ENCODE measurements around the gene COPS8.
A peak's percentile ranks its signal among the peaks of the same experiment; 100 is the strongest.

DNA sequence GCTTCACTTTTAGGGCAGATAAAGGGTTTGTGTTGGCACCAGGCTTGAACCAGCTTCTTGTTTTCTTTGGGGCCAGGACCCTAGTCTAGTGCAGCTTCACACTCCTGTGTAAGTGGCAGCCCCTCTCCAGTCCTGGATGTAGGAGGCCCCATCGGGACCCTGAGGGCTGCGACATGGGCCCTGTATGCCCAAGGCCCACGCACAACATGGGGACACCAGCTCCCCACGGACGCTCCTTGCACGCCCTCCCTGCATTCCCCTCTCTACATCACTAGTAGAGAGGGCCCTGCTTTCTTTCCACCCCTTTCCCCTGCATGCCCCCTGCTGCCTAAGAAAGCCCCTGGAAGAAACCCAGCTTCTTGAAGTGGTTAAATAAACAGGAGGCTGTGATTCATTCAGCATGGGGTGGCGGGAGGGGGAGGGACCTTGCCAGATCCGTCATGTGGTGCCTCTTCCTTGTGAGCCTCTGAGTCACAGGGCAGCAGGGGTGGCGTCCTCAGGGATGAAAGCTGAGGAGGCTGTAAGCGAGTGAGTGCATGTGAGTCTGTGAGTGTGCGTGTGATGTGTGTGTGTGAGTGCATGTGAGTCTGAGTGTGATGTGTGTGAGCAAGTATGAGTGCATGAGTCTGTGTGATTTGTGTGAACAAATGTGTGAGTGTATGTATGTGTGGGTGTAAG, 42.5 kb downstream of the COPS8 start:
- TF ChIP-seq, protein P1, sequence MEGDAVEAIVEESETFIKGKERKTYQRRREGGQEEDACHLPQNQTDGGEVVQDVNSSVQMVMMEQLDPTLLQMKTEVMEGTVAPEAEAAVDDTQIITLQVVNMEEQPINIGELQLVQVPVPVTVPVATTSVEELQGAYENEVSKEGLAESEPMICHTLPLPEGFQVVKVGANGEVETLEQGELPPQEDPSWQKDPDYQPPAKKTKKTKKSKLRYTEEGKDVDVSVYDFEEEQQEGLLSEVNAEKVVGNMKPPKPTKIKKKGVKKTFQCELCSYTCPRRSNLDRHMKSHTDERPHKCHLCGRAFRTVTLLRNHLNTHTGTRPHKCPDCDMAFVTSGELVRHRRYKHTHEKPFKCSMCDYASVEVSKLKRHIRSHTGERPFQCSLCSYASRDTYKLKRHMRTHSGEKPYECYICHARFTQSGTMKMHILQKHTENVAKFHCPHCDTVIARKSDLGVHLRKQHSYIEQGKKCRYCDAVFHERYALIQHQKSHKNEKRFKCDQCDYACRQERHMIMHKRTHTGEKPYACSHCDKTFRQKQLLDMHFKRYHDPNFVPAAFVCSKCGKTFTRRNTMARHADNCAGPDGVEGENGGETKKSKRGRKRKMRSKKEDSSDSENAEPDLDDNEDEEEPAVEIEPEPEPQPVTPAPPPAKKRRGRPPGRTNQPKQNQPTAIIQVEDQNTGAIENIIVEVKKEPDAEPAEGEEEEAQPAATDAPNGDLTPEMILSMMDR (IDR thresholded peaks at IDR 0.05) = no peak
- TF ChIP-seq POLR2AphosphoS5 (IDR thresholded peaks at IDR 0.05) = peak; percentile 73 to 98 (median 83)

All from breast epithelium (tissue), 3 donors.